GM18951 (cell line): ENCODE data around the gene DEPDC7.
"Not testable (repeated sequence)": the region's sequence is repeated elsewhere in the genome, so short reads cannot be mapped to it uniquely, and the experiment has no call there.

Source experiments
- POLR2A ChIP-seq: IDR thresholded peaks from 4 replicates; pipeline ENCODE4 v1.6.1; 2011; ENCODE audit warnings: mild to moderate bottlenecking; ENCODE audit not compliant: insufficient read length, insufficient read depth; ENCODE audit errors: extremely low read depth
- in situ Hi-C: fragments of 300-500 bp; cut with MboI; formaldehyde crosslinking; loops from one replicate; pipeline ENCODE4 v1.12.0; 2022; ENCODE audit warnings: low sequenced_read_pairs, mixed read lengths, inconsistent platforms; ENCODE audit not compliant: unreplicated experiment

The DEPDC7 gene

GRCh38 chr11:33015621-33016551 is at the start of gene DEPDC7:
Gene DEPDC7 (plus strand): TSS chr11:33015878. CDS start chr11:33015956, 78 bp downstream.
- in situ Hi-C loops, result no loop called here
- peak; percentile 76 for TF ChIP-seq POLR2A

GRCh38 chr11:32968541-32968940 is 47.1 kb upstream of the DEPDC7 start:
- in situ Hi-C loops, result no loop called here
- no peak for TF ChIP-seq POLR2A

GRCh38 chr11:32972233-32972632 is 43.4 kb upstream of the DEPDC7 start:
- in situ Hi-C loops, result not testable (repeated sequence)

- in situ Hi-C loops, result no loop called here
- no peak for TF ChIP-seq POLR2A
These were observed 42.9 kb upstream of the DEPDC7 start for GRCh38 chr11:32972781-32973180.

GRCh38 chr11:32982626-32983025 is 33.1 kb upstream of the DEPDC7 start:
- no peak for TF ChIP-seq POLR2A
- in situ Hi-C loops, result no loop called here

GRCh38 chr11:32983506-32983905 is 32.2 kb upstream of the DEPDC7 start:
- no peak for TF ChIP-seq POLR2A
- in situ Hi-C loops, result no loop called here

- in situ Hi-C loops, result no loop called here
- no peak for TF ChIP-seq POLR2A
These were observed 30.1 kb upstream of the DEPDC7 start for GRCh38 chr11:32985600-32985999.

GRCh38 chr11:32987851-32988250 is 27.8 kb upstream of the DEPDC7 start:
- no peak for TF ChIP-seq POLR2A
- in situ Hi-C loops, result no loop called here

GRCh38 chr11:32990481-32990880 is 25.2 kb upstream of the DEPDC7 start:
- TF ChIP-seq POLR2A, result no peak
- in situ Hi-C loops, result no loop called here

GRCh38 chr11:32991427-32991826 is 24.3 kb upstream of the DEPDC7 start:
- in situ Hi-C loops, result no loop called here
- no peak for TF ChIP-seq POLR2A

- in situ Hi-C loops, result no loop called here
- no peak for TF ChIP-seq POLR2A
These were observed 23.8 kb upstream of the DEPDC7 start for GRCh38 chr11:32991898-32992297.

- no peak for TF ChIP-seq POLR2A
- in situ Hi-C loops, result no loop called here
These were observed 15.5 kb upstream of the DEPDC7 start for GRCh38 chr11:33000181-33000580.

- in situ Hi-C loops, result no loop called here
- no peak for TF ChIP-seq POLR2A
These were observed 14.4 kb upstream of the DEPDC7 start for GRCh38 chr11:33001281-33001680.

- in situ Hi-C loops, result no loop called here
- no peak for TF ChIP-seq POLR2A
These were observed 13.7 kb upstream of the DEPDC7 start for GRCh38 chr11:33001751-33002542.

GRCh38 chr11:33005175-33005574 is 10.5 kb upstream of the DEPDC7 start:
- in situ Hi-C loops, result no loop called here
- no peak for TF ChIP-seq POLR2A
